Brain microvascular endothelial cell (primary cell): ENCODE data around the gene STX16.

Experiments used
- DNase-seq: peaks from one replicate; pipeline ENCODE4 v3.0.0-alpha.2; 2020
- H3K27ac ChIP-seq: fragments of 250-450 bp; sonication (Bioruptor Pico); 2 replicates; pipeline ENCODE4 v1.5.1; 2020; ENCODE audit warnings: mild to moderate bottlenecking, moderate library complexity
- H3K27me3 ChIP-seq: fragments of 250-450 bp; sonication (Bioruptor Pico); replicated peaks from 2 replicates; pipeline ENCODE4 v1.5.1; 2020; ENCODE audit warnings: mild to moderate bottlenecking
- H3K36me3 ChIP-seq: fragments of 250-450 bp; sonication (Bioruptor Pico); replicated peaks from 2 replicates; pipeline ENCODE4 v1.5.1; 2020; ENCODE audit warnings: mild to moderate bottlenecking
- H3K4me3 ChIP-seq: 2 replicates; pipeline ENCODE4 v1.5.1; 2011; ENCODE audit warnings: low read depth, mild to moderate bottlenecking, control low read depth, low read length, moderate library complexity
- in situ Hi-C: cut with HindIII; loops from 2 replicates; pipeline ENCODE4 v1.10.0; 2017; ENCODE audit warnings: low sequenced_read_pairs, low pct_ligation_motif_present
- TF ChIP-seq, protein P1 (sequence below): IDR thresholded peaks from 2 replicates; pipeline ENCODE4 v1.5.1; 2011; ENCODE audit warnings: low read depth, mild to moderate bottlenecking, moderate library complexity, low read length, control low read depth, inconsistent platforms; ENCODE audit errors: missing control alignments

Gene STX16

DNA sequence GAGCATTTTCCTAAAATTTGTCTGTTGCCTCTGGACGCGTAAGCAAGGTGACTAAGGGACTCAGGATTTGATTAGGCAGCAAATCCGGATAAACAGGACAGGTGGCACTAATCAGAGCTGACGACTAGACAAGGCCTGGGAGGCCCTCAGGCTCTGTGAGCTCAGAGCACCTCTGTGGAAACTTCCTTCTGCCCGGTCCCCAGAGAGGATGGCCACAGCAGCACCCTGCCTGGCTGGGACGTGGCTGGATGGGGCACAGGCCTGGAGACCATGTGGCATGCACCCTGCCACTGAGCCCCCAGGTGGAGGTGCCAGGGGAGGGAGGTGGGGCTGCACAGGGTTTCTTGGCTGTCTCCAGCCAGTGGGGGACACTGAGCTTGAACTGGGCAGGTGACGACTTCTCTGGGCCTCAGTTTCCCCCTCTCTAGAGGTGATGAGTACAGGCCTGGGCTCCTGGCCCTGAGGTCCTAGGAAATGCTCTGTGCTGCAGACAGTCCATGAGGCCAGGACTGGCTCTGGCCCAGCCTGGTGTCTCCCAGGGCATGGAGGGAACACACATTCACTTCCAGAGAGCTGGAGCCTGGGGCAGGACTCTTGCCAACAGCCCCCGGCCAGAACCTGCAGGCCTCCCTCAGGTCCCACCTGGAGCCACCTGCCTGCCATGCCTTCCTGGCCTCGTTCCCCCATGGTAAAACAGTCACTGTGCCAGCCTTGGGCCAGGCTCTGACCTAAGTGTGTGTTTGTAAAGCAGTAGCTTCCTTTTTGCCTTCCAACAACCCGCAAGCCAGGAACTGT, 39.6 kb upstream of the STX16 start:
- no peaks in the 10 kb centered on the region for H3K27me3 ChIP-seq

DNA sequence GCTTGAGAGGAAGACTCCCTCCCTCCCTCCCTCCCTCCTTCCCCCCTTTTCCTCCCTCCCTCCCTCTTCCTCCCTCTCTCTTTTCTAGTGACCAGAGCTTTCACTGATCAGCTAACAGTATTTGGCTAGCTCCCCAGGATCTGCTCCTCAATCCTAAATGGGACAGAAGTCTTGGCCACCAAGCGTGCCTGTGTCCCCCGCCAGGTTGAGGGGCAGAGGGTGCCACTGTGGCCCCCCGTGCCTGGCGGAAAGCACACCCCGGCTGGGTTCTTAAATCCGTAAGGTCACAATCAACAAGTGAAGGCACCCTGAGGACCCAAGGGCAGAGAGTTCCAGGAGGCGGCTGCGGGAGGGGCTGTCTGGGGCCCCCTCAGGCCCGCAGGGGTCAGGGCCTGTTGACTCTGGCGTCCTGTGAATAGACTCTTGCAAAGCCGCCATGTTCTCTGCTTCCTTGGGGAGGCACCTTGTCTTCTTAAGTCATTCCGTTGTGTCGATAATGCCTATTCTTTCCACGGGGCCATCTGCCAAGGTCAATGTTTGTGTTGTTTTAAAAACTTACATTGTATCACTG, 38.9 kb upstream of the STX16 start:
- Histone ChIP-seq H3K36me3 (no peaks in the 10 kb centered on the region), H3K27me3 (no peaks in the 10 kb centered on the region), H3K4me3 (no peak overlapping the region), H3K27ac (no peak overlapping the region)
- no peak for DNase-seq
- TF ChIP-seq, protein P1, sequence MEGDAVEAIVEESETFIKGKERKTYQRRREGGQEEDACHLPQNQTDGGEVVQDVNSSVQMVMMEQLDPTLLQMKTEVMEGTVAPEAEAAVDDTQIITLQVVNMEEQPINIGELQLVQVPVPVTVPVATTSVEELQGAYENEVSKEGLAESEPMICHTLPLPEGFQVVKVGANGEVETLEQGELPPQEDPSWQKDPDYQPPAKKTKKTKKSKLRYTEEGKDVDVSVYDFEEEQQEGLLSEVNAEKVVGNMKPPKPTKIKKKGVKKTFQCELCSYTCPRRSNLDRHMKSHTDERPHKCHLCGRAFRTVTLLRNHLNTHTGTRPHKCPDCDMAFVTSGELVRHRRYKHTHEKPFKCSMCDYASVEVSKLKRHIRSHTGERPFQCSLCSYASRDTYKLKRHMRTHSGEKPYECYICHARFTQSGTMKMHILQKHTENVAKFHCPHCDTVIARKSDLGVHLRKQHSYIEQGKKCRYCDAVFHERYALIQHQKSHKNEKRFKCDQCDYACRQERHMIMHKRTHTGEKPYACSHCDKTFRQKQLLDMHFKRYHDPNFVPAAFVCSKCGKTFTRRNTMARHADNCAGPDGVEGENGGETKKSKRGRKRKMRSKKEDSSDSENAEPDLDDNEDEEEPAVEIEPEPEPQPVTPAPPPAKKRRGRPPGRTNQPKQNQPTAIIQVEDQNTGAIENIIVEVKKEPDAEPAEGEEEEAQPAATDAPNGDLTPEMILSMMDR, result no peak
- in situ Hi-C loops, result no loop called here

More for the DNA sequence above, 39.6 kb upstream of the STX16 start:
- Histone ChIP-seq H3K27ac (no peak overlapping the region), H3K4me3 (no peak overlapping the region), H3K36me3 (no peaks in the 10 kb centered on the region)
- DNase-seq, result no peak
- in situ Hi-C loops, result no loop called here
- TF ChIP-seq, protein P1, result no peak

DNA sequence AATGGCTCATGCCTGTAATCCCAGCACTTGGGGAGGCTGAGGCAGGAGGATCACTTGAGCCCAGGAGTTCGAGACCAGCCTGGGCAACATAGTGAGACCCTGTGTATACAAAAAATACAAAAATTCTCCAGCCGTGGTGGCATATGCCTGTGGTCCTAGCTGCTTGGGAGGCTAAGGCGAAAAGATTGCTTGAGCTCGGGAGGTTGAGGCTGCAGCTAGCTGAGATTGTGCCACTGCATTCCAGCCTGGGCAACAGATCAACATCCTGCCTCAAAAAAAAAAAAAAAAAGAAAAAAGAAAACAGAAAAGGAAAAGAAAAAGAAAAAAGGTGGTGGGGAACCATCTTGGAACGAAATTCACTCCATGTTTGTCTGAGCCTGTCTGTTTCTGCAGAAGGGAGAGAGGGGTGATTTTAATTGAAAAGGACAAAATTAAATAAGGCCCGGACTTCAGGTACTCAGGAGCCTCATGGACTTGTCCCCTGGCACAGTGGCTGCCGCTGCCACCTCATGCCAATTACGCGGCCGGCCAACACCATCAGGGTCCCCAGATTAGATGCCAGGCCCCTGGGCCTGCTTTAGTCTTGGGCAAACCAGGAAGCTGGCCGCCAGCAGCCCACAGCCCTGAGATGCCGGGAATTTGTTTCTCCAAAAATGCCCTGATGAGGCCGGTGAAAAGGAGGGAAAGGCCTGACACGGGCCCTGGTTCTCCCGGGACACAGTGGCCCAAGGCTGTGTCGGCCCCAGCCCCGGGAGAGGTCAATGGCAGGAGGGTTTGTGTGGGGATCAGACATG, 37.8 kb upstream of the STX16 start:
- Histone ChIP-seq H3K27ac (no peak overlapping the region), H3K36me3 (no peaks in the 10 kb centered on the region), H3K27me3 (no peaks in the 10 kb centered on the region), H3K4me3 (no peak overlapping the region)
- TF ChIP-seq, protein P1, result no peak
- in situ Hi-C loops, result no loop called here
- no peak for DNase-seq

DNA sequence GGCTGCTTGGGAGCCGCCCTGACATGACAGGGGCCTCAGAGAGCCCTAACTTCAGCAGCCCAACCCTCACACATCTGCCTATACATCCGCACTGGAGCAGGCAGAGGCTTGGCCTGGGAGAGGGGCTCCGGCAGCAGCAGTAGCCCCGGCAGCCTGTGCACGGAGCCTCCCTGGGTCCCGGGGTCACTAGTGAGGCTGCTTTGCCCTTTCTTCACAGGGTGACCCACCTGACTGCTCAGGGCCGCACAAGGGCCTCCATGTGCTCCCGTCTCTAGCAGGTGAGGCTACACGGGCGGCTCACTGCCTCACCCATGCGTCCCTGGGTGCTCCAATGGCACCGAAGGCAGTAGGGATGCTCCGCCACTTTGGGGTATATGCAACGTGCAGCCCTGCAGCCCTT, 36.7 kb upstream of the STX16 start:
- in situ Hi-C loops, result no loop called here
- no peak for DNase-seq
- TF ChIP-seq, protein P1, result no peak
- Histone ChIP-seq H3K27me3 (no peaks in the 10 kb centered on the region), H3K27ac (no peak overlapping the region), H3K36me3 (no peaks in the 10 kb centered on the region), H3K4me3 (no peak overlapping the region)

DNA sequence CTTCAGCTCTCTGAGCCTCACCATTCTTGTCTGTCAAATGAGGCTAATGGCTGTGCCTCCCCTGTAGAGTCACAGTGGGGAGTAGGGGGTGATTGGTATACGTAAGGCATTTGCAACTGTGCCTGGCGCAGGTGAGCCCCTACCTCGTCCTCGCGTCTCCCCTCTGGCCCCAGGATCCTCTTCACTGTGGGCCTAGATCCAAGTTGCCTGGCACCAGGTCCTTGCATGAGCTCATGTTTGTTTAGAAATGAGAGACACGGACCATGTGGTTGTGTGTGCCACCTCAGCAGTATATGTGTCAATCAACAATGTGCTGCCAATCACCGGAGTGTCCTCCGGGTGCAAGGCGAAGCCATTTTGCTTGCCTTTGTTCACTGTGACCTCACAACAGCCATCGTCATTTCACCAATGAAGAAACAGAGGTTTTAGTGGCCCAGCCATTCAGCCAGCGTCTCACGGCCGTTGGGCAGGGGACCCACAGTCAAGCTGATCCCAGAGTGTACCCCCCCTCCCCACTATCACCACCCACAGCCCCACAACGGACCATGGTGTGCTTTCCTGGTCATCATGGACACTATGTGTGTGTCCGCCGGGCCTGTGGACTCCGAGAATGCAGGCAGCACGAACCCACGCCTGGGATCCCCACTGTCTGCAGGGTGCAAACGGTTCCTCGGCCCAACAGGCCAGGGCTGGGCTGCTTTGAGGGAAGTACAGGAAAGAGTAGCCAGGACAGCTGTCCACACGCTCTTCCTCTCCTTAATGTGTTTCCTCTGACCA, 35.9 kb upstream of the STX16 start:
- TF ChIP-seq, protein P1, result no peak
- no peak overlapping the region for H3K4me3 ChIP-seq
- no peak for DNase-seq
- in situ Hi-C loops, result no loop called here
- no peaks in the 10 kb centered on the region for H3K36me3 ChIP-seq
- no peak overlapping the region for H3K27ac ChIP-seq
- H3K27me3 ChIP-seq, result no peaks in the 10 kb centered on the region
